Endodermal cell (in vitro differentiated cells): ENCODE measurements around the gene C16orf87. TPM values are rescaled to one million over a fixed set of nuclear protein-coding genes. Genes with fewer than 3 reads are reported as not detected.

Experiments used
- DNase-seq: peaks from one replicate; pipeline ENCODE4 v3.0.0-alpha.2; 2017
- H3K27ac ChIP-seq: 2 replicates; pipeline ENCODE4 v1.5.1; 2013; ENCODE audit warnings: mild to moderate bottlenecking, low read depth, low read length, moderate library complexity
- H3K27me3 ChIP-seq: 2 replicates; pipeline ENCODE4 v1.6.1; 2013; ENCODE audit warnings: mild to moderate bottlenecking, low read length, moderate library complexity; ENCODE audit not compliant: insufficient read depth, control insufficient read depth, poor library complexity, severe bottlenecking
- H3K36me3 ChIP-seq: 2 replicates; pipeline ENCODE4 v1.7.0; 2013; ENCODE audit warnings: mild to moderate bottlenecking, low read length, moderate library complexity; ENCODE audit not compliant: control insufficient read depth, insufficient read depth
- H3K4me1 ChIP-seq: one replicate; pipeline ENCODE4 v1.7.0; 2013; ENCODE audit warnings: low read length; ENCODE audit not compliant: control insufficient read depth, insufficient read depth
- H3K4me3 ChIP-seq: 2 replicates; pipeline ENCODE4 v1.5.1; 2013; ENCODE audit warnings: mild to moderate bottlenecking, low read length, moderate library complexity
- H3K9ac ChIP-seq: 2 replicates; pipeline ENCODE4 v1.6.1; 2013; ENCODE audit warnings: mild to moderate bottlenecking, low read length, moderate library complexity; ENCODE audit not compliant: poor library complexity, severe bottlenecking; ENCODE audit errors: extremely low read depth
- H3K9me3 ChIP-seq: 2 replicates; pipeline ENCODE4 v1.6.1; 2013; ENCODE audit warnings: mild to moderate bottlenecking, low read length, moderate library complexity; ENCODE audit not compliant: control insufficient read depth
- H3K27ac Mint-ChIP-seq: 2 replicates; pipeline ENCODE4 v1.8.0; 2020; ENCODE audit warnings: mixed read lengths
- H3K27me3 Mint-ChIP-seq: 2 replicates; pipeline ENCODE4 v1.8.0; 2021; ENCODE audit warnings: mild to moderate bottlenecking, mixed read lengths; ENCODE audit not compliant: insufficient read depth
- H3K36me3 Mint-ChIP-seq: 2 replicates; pipeline ENCODE4 v1.8.0; 2020; ENCODE audit warnings: low read depth, mixed read lengths
- H3K4me1 Mint-ChIP-seq: 2 replicates; pipeline ENCODE4 v1.8.0; 2020; ENCODE audit warnings: mixed read lengths
- H3K4me3 Mint-ChIP-seq: 2 replicates; pipeline ENCODE4 v1.8.0; 2020; ENCODE audit warnings: mild to moderate bottlenecking, moderate library complexity, mixed read lengths
- H3K9me3 Mint-ChIP-seq: 2 replicates; pipeline ENCODE4 v1.8.0; 2020; ENCODE audit warnings: mild to moderate bottlenecking, mixed read lengths
- CTCF ChIP-seq: fragments of 200-600 bp; sonication (generic); conservative IDR thresholded peaks from 2 replicates; pipeline ENCODE4 v1.5.0; 2021; ENCODE audit warnings: antibody characterized with exemption, mild to moderate bottlenecking
- WGBS, 2 experiments: methylation state at CpG; one replicate each; pipeline versions ENCODE4 v1.1.5 to v1.1.7; 2013; ENCODE audit warnings: missing lambda C conversion rate in 2 of 2, mixed read lengths in 1 of 2; ENCODE audit not compliant: insufficient coverage in 1 of 2, insufficient read length in 1 of 2; 5-methylcytosine and 5-hydroxymethylcytosine counted together
- total RNA-seq, 2 donors: library from RNA; stranded (reverse); fragmentation: NEBNext Ultra II Directional in 1 of 2; extraction: Animal tissue kit (Norgen Biotek cat#: 25700) in 1 of 2; gene quantifications; 2 replicates in 1 of 2; 3 replicates in 1 of 2; pipeline ENCODE4 v1.2.1, GENCODE V29; 2021

C16orf87 gene
- total RNA-seq, 2 donors from 2014 or later, result 20.6 to 22.7 TPM

GRCh38 chr16:46797501-46797900 is 33.5 kb downstream of the C16orf87 start:
- 97% methylated on average over 4 of the region's 4 CpGs; no CpG with 5 or more reads in 1 of the 2 experiments for WGBS, 2 experiments
- H3K9me3 Mint-ChIP-seq, result peaks cover 32% of the 10 kb centered on the region
- H3K4me1 ChIP-seq, result no peaks in the 10 kb centered on the region
- no peak for TF ChIP-seq CTCF
- no peaks in the 10 kb centered on the region for H3K27me3 Mint-ChIP-seq
- H3K4me3 Mint-ChIP-seq, result no peak overlapping the region
- H3K27ac Mint-ChIP-seq, result no peak overlapping the region
- H3K36me3 ChIP-seq, result peaks cover 29% of the 10 kb centered on the region
- H3K27me3 ChIP-seq, result no peaks in the 10 kb centered on the region
- DNase-seq, result no peak
- no peak overlapping the region for H3K4me3 ChIP-seq
- H3K27ac ChIP-seq, result no peak overlapping the region
- H3K36me3 Mint-ChIP-seq, result peaks cover 32% of the 10 kb centered on the region
- H3K4me1 Mint-ChIP-seq, result no peaks in the 10 kb centered on the region
- H3K9me3 ChIP-seq, result peaks cover 47% of the 10 kb centered on the region
- no peak overlapping the region for H3K9ac ChIP-seq

GRCh38 chr16:46796764-46797269 is 34.2 kb downstream of the C16orf87 start:
- Histone ChIP-seq H3K9ac (no peak overlapping the region), H3K4me1 (no peaks in the 10 kb centered on the region), H3K27me3 (no peaks in the 10 kb centered on the region), H3K4me3 (no peak overlapping the region), H3K27ac (no peak overlapping the region), H3K9me3 (peaks cover 47% of the 10 kb centered on the region), H3K36me3 (peaks cover 27% of the 10 kb centered on the region)
- Mint-ChIP-seq H3K4me3 (no peak overlapping the region), H3K9me3 (peaks cover 35% of the 10 kb centered on the region), H3K27ac (no peak overlapping the region), H3K4me1 (no peaks in the 10 kb centered on the region), H3K36me3 (peaks cover 31% of the 10 kb centered on the region), H3K27me3 (no peaks in the 10 kb centered on the region)
- no peak for DNase-seq
- TF ChIP-seq CTCF, result no peak
- WGBS, 2 experiments, result 100% methylated on average over 1 of the region's 1 CpG; no CpG with 5 or more reads in 1 of the 2 experiments

GRCh38 chr16:46793841-46794240 is 37.1 kb downstream of the C16orf87 start:
- Histone ChIP-seq H3K27me3 (no peaks in the 10 kb centered on the region), H3K4me3 (no peak overlapping the region), H3K9me3 (peaks cover 51% of the 10 kb centered on the region), H3K9ac (no peak overlapping the region), H3K4me1 (no peaks in the 10 kb centered on the region), H3K36me3 (peaks cover 21% of the 10 kb centered on the region), H3K27ac (no peak overlapping the region)
- Mint-ChIP-seq H3K4me3 (no peak overlapping the region), H3K9me3 (peaks cover 41% of the 10 kb centered on the region), H3K36me3 (peaks cover 30% of the 10 kb centered on the region), H3K27ac (no peak overlapping the region), H3K27me3 (no peaks in the 10 kb centered on the region), H3K4me1 (peaks cover 11% of the 10 kb centered on the region)
- 89% methylated on average over 1 of the region's 1 CpG; no CpG with 5 or more reads in 1 of the 2 experiments for WGBS, 2 experiments
- no peak for TF ChIP-seq CTCF
- DNase-seq, result no peak
